HG03521 (cell line): ENCODE data around the gene TMCO1.
"Not testable (repeated sequence)": the region's sequence is repeated elsewhere in the genome, so short reads cannot be mapped to it uniquely, and the experiment has no call there.

ENCODE experiments used
- ATAC-seq: cut with Tn5 transposase; IDR thresholded peaks from one replicate; pipeline ENCODE4 v1.9.1; 2021; ENCODE audit warnings: mild to moderate bottlenecking, moderate library complexity; ENCODE audit not compliant: unreplicated experiment

Gene TMCO1, protein sequence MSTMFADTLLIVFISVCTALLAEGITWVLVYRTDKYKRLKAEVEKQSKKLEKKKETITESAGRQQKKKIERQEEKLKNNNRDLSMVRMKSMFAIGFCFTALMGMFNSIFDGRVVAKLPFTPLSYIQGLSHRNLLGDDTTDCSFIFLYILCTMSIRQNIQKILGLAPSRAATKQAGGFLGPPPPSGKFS

DNA sequence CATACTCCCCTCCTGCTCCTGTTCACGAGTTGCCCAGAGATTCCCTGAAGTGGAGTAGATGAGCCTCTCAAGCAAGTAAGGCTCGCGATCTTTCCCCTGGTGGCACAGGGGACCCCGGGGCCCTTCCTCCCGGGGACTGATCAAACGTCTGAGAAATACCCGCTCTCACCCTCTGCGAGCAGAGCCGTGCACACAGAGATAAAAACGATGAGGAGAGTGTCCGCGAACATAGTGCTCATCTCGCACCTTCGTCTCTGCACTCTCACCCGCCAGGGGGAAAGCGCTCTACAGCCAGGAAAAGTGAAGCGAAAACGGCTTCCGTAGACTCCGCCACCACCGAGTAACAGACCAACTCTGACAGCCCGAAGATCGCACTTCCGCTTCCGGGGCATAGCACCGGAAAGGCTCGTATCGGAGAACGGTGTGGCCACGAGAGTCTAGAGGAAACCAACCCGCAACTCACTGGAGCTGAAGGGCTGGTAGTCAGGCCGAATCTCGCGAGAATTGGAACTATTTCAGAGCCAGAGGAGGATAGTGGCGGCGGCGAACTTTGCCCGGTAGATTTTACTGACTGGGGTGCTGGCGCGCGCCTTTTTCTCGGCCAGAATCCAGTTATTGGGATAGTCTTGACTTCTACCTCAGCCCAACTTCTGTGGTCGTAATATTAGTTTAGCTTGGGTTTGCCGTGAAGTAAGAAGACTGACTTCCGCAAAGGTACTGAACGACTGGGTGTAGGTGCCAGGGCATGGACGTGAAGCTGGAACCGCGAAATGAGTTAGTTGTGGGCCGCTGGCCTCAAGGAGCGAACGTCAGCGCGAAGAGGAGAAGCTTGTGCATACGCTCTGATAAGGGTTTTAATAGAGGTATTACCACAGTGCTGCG is at the start of gene TMCO1:
TSS of gene TMCO1 (minus strand) at position 356 of the 882 bp plus-strand sequence. CDS start at position 239, 117 bp downstream.
- ATAC-seq, result peak; percentile 99

DNA sequence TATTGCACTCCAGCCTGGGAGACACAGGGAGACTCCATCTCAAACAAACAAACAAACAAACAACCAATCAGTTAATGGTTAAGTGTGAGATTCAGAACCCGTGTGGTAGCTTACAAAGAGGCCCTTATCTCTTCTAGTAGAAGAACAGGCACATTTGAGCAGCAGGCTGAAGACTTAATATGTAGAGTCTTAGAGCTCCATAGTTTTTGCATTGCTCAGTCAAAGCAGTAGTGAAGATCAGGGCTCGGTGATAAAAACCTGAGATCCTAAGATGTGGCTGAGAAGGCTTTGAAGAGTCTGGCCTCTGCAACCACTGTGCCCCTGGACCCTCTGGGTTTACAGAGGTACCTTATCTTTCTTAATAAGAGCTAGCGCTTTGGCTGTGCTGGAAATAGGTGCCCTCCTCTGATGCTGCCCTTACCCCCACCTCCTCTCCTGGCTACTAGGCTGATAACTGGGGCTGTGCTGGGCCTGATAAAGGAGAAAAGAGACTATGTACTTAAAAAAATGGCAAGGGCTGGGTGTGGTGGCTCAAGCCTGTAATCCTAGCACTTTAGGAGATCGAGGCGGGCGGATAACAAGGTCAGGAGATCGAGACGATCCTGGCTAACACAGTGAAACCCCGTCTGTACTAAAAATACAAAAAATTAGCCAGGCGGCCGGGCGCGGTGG is 48.3 kb upstream of the TMCO1 start:
- no peak for ATAC-seq

DNA sequence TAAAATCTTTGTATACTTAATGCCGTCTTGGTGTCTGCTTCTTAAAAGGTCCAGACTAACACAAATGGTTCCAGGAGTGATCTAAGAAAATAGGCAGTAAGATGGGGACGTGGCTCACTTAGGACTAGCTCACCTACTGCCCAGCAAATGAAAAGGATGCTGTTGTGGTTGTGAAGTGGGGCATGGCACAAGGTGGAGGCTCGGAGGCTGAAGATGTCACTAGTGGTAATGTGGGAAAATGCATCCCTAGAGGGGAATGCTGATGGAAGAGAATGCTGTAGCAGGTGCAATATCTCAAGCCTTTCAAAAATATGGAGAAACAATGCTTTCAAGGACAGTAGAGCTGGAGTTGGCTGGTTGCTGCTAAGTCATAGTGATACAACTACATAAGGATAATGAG is 47.5 kb upstream of the TMCO1 start:
- no peak for ATAC-seq

GRCh38 chr1:165815725-165816124 is 47.1 kb upstream of the TMCO1 start:
- ATAC-seq, result no peak

DNA sequence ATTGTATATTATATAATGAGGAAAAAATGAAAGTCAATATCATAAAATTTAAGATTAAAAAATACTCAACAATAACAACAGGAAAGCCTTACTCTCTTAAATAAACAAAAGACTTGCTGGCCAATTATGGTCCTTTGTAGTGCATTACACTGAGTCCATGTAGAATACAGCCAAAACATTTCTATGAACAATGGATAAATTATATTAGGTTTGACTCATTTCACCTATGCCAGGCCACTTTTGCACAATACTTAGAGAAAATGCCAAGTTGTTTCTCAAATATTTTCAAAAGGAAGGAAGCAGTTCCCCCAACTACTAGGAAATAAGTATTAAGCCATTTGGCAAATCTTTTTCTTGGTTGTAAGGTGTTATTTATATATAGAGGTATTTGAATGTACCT is 38.9 kb upstream of the TMCO1 start:
- no peak for ATAC-seq

DNA sequence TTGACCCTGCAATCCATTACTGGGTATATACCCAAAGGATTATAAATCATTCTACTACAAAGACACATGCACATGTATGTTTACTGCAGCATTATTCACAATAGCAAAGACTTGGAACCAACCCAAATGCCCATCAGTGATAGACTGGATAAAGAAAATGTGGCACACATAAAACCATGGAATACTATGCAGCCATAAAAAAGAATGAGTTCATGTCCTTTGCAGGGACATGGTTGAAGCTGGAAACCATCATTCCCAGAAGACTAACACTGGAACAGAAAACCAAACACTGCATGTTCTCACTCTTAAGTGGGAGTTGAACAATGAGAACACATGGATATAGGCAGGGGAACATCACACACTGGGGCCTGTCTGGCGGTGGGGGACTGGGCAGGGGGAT is 35.8 kb upstream of the TMCO1 start:
- ATAC-seq, result not testable (repeated sequence)

DNA sequence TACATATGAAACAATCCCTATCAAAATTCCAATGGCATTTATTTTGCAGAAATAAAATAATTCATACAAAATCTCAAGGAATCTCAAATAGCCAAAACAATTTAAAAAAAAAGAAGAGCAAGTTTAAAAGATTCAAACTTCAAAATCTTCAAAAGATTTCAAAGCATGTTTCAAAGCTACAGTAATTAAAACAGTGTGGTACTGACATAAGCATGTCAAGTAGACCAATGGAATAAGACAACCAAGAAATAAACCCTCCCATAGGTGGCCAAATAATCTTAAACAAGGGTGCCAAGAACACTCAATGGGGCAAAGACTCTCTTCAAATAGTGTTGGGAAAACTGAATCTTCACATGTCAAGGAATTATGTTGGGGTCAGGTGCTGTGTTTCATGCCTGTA is 30.7 kb upstream of the TMCO1 start:
- no peak for ATAC-seq

DNA sequence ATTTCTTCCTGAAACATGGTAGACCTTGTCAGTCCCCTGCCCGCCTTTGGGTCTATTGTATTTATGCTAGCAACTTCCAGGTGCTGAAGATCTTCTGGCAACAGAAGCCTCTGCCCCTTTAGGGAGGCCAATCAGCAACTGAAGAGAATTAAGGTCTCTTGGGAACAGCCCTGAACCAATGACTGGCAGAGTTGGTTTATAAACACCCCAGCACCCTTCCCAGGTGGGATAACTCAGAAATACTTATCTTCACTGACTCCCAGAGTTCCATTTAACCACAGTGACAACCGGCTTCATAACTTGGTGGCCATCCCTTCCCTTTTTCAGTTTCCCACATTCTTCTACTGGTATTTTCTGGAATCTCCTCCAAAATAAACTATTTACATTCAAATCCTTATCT is 27.2 kb upstream of the TMCO1 start:
- no peak for ATAC-seq

GRCh38 chr1:165793951-165794350 is 25.3 kb upstream of the TMCO1 start:
- ATAC-seq, result no peak

- ATAC-seq, result no peak
Measured at GRCh38 chr1:165787741-165788140, 19.1 kb upstream of the TMCO1 start.

DNA sequence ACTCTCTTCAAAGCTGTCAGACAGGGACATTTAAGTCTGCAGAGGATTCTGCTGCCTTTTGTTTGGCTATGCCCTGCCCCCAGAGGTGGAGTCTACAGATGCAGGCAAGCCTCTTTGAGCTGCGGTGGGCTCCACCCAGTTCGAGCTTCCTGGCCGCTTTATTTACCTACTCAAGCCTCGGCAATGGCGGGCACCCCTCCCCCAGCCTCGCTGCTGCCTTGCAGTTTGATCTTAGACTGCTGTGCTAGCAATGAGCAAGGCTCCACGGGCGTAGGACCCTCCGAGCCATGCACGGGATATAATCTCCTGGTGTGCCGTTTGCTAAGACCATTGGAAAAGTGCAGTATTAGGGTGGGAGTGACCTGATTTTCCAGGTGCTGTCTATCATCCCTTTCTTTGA is 14.9 kb upstream of the TMCO1 start:
- ATAC-seq, result not testable (repeated sequence)

DNA sequence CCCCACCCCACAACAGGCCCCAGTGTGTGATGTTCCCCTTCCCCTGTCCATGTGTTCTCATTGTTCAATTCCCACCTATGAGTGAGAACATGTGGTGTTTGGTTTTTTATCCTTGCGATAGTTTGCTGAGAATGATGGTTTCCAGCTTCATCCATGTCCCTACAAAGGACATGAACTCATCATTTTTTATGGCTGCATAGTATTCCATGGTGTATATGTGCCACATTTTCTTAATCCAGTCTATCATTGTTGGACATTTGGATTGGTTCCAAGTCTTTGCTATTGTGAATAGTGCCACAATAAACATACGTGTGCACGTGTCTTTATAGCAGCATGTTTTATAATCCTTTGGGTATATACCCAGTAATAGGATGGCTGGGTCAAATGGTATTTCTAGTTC is 9.5 kb upstream of the TMCO1 start:
- not testable (repeated sequence) for ATAC-seq

DNA sequence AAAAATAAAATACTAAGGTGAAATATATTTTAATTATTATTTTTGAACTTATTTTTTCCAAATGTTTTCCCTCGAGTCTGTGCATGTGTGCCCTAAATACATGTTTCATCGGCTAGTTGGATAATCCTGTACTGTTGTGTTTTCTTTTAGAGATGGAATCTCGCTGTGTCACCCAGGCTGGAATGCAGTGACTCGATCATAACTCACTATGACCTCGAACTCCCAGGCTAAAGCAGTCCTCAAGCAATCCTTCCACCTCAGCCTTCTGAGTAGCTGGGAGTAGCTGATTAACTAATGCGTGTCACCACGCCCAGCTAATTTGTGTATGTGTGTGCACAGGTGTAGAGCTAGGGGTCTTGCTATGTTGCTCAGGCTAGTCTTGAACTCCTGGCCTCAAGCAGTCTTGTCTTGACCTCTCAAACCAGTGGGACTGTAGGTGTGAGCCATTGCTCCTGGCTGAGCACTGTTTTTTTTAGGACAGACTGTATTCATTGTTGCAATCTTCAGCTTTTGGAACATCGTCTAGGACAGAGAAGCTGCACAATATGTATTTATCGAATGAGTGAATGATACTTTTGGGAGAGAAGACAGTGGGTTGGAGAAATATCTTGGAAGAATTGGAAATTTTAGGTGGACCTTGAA is 4.8 kb upstream of the TMCO1 start:
- ATAC-seq, result no peak

GRCh38 chr1:165772739-165773138 is 4.1 kb upstream of the TMCO1 start:
- ATAC-seq, result no peak

- ATAC-seq, result no peak
Measured at GRCh38 chr1:165764277-165764676, 4.4 kb downstream of the TMCO1 start.

GRCh38 chr1:165763442-165763841 is 5.2 kb downstream of the TMCO1 start:
- ATAC-seq, result no peak

DNA sequence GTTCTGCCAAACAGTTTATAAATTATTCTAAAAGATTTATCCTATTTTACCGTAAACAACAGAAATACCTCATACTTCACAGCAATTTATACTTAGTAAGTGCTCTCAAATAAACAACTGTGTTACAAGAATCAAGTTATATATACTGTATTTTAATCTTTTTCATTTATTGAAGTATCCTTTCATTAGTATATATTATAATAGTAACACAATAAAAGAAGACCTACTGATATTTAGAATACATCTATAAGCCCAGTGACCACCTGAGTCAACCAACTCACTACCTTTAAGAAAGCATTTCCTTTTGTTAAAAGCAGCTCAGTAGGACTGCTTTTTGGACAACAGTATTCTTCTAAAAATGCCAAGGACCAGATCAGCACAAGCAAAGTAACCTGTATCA is 5.9 kb downstream of the TMCO1 start:
- ATAC-seq, result no peak

DNA sequence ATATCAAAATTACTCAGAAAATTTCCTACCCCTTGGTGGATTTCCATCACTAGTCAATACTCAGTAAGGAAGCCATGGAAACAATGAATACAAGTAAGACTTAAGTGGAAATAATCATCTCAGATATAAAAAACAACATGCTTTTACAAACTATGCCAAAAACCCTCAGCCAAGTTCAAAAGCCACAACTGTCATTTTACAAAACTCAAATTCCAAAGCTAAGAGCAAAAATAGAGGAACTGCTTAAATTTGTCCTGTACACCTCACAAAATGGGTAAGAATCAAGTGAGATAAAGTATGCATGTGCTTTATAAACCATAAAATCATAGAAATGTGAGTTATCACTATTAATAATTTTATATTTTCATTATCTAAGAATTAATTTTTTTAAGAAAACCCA is 9.6 kb downstream of the TMCO1 start:
- no peak for ATAC-seq

DNA sequence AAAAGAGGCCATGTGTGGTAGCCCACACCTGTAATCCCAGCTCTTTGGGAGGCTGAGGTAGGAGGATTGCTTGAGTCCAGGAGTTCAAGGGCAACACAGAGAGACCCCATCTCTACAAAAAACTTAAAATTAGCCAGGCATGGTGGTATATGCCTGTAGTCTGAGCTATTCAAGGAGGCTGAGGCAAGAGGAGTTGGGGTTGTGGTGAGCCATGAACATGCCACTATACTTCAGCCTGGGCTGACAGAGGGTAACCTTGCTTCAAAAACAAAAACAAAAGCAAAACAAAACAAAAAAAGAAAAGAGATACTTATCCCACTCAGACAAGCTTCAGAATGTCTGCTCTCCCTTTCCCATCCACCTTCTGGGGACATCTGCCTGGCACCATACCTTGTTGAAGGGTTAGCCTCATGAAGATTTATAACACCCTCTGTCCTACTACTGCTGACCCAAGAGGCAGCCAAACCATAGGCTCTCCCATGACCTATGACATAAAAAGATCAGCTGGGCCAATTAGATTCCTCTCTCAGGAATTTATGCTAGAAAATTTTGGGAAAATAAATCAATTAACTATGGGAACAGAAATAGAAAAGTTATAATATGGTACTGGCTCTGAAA is 13.2 kb downstream of the TMCO1 start:
- ATAC-seq, result no peak

DNA sequence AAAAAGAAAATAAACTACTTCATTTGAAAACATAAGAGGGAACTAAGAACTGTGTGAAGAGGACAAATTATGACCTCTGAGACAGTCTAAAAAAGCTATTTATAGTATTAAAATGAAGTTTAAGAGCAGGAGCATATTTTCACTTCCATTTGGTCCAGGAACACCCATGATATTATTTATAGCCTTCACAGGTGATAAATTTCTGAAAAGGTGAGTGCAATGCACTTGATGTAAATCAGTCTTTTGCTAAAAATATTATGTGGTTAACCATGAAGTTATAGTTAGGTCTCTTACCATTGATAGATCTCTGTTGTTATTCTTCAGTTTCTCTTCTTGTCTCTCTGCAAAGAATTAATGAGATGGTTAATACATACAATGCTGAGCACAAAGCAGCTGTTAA is 14.7 kb downstream of the TMCO1 start:
- peak; percentile 73 for ATAC-seq

GRCh38 chr1:165748550-165748949 is 20.1 kb downstream of the TMCO1 start:
- ATAC-seq, result no peak
